Measurements from ENCODE around the gene HGD.

GRCh38 chr3:120708408-120708807 lies 26.4 kb upstream of the HGD start:
- TF ChIP-seq POLR2AphosphoS5 (IDR thresholded peaks at IDR 0.05; ENCODE audit: low read depth, low read length) = no peak
- TF ChIP-seq POLR2A (IDR thresholded peaks at IDR 0.05; ENCODE audit: low read depth, low read length) = no peak
- no peak for TF ChIP-seq TAF1 (IDR thresholded peaks at IDR 0.05; ENCODE audit: borderline replicate concordance, low read depth, low read length)

Data from GM12892 (cell line).